GM18526 (cell line): ENCODE results near the gene SEMG1.

Experiments used
- POLR2A ChIP-seq: IDR thresholded peaks from 3 replicates; pipeline ENCODE4 v1.6.1; 2011; ENCODE audit not compliant: insufficient read length; ENCODE audit errors: extremely low read depth

SEMG1 gene

DNA sequence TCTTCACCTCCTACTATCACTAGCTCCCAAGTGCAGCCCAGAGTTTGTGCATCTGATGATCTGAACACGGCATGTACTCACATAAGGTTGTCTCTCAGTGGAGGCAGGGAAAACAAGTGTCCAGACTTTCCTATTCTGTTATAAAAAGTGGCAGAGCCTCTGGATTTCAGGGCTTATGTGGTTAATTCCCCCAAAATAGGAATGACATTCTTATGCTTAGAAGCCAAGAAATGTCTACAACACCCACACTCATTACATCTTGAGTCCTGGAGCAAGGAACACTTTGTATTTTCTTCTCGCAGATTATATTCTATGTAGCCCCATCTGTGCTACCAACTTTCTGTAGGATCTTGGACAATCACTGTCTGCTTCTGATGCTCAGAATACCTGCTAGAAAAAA is 13.5 kb upstream of the SEMG1 start:
- no peak for TF ChIP-seq POLR2A

DNA sequence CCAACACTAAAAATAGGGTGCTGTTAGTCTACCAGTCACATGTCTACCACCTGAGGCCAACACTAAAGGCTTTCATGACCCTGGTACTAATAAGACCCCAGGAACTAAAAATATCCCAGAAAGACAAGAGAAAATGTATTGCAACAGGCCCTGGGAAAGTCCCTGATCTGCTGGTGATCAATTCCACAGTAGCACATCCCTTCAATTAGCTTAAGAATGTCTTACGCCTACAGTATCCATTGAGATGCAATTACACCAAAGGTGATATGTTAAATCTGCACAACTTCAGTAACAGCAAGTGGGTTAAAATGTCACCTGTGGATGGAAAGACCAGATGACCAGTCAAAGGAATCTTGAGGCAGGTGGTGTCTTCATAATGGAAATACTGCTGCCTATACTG is 3.1 kb downstream of the SEMG1 start:
- TF ChIP-seq POLR2A = no peak

GRCh38 chr20:45211569-45212474 is 5.0 kb downstream of the SEMG1 start:
- no peak for TF ChIP-seq POLR2A

- no peak for TF ChIP-seq POLR2A
Observed at GRCh38 chr20:45212836-45213235, 6.0 kb downstream of the SEMG1 start.

- no peak for TF ChIP-seq POLR2A
Observed at GRCh38 chr20:45218124-45218523, 11.3 kb downstream of the SEMG1 start.

DNA sequence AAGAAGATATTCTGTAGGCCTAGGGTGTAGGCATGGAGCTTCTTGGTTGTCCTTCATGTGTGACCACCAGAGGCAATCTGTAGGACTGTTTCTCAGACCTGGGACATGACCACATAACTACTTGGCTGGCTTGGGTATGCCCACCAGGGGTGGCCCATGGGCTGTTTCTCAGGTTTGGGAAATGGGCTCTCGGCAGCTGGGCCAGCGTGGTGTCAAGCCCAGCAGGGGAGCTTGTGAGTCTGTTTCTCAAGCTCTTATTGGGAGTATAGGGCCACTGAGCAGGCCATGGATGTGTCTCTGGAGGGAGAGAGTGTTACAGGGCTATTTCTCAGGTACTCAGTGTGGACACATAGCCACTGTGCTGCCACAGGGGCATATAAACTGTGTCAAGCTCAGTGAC is 11.8 kb downstream of the SEMG1 start:
- no peak for TF ChIP-seq POLR2A

DNA sequence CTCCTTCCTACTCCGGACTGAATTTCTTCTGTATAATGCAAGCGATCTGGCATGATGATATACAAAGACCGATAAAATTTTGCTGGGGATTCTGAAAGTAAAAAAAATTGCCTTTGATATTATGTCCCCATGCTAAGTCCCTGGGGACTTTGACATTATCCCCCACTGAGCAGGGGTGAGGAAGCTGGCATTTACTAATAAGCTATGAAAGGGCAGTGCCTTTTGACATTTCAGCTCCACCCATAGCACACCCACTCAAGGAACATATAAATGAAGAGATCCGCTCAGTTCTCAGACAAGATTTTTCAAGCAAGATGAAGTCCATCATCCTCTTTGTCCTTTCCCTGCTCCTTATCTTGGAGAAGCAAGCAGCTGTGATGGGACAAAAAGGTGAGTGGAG is 14.2 kb downstream of the SEMG1 start, which contains the start of gene SEMG2:
SEMG2 (plus strand) TSS at position 298 of the 400 bp plus-strand sequence; CDS start at position 315, 17 bp downstream.
- no peak for TF ChIP-seq POLR2A

DNA sequence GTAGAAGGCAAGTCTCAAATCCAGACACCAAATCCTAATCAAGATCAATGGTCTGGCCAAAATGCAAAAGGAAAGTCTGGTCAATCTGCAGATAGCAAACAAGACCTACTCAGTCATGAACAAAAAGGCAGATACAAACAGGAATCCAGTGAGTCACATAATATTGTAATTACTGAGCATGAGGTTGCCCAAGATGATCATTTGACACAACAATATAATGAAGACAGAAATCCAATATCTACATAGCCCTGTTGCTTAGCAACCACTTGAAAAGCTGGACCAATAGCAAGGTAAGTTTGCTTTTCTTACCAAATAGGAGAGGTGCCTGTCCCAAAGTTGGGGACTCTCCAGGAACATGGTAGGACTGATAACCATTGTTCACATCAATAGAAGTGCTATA is 16.3 kb downstream of the SEMG1 start:
- no peak for TF ChIP-seq POLR2A

DNA sequence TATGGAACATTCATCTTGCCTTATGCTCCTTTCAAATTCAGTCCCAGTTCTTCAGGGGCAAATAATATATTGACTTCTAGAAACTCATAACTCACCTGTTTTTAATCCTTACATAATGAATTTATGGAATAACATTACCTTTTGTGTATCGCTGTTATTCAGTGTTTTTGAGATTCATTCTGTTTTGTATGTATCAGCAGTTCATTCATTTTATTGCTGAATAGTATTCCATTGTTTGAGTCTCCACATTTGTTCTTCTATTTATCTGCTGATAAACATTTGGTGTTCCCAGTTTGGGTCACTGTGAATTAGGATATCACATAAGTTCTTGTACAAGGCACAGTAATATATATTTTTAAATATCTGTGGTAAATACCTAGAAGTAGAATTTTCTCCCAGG is 19.5 kb downstream of the SEMG1 start:
- no peak for TF ChIP-seq POLR2A

- no peak for TF ChIP-seq POLR2A
Observed at GRCh38 chr20:45229264-45230056, 22.6 kb downstream of the SEMG1 start.

DNA sequence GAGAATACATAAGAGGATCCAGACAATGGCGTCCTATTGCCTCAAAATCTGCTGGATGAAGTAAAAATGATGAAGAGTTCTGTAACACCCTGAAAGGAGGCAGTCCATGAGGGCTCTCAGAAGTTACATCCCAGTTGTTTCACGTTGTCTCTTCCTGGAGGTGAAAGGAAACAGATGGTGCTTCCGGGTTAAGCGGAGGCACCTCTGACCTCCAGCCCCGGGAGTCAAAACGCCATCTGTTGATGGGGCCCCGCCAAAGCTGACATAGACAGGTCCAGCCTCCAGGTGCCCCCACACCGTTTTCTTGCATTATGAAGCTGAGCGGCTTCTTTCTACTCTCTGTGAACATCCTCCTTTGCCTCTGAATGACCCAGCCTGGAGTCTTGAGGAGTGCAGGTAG is 23.8 kb downstream of the SEMG1 start:
- no peak for TF ChIP-seq POLR2A

DNA sequence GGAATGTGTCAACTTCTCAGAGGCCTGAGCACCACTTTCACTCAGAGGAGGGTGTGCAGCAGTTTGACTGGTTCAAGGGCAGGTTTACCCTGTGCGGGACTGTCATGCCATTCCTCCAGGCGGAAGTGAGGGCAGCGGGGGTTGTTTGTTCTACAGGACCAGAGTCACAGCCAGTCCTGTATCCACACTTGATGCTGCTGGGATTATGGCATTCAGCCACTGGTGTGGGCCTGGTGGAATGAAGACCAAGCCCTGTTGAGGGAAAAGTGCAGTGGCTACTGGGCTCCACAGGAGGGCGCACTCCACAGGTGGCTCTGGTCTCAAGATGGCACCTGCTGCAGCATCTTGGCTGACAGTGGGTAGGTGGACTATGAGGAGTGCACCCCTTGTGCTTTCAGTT is 29.2 kb downstream of the SEMG1 start:
- no peak for TF ChIP-seq POLR2A

- TF ChIP-seq POLR2A = no peak
Observed at GRCh38 chr20:45238139-45238538, 31.3 kb downstream of the SEMG1 start.

DNA sequence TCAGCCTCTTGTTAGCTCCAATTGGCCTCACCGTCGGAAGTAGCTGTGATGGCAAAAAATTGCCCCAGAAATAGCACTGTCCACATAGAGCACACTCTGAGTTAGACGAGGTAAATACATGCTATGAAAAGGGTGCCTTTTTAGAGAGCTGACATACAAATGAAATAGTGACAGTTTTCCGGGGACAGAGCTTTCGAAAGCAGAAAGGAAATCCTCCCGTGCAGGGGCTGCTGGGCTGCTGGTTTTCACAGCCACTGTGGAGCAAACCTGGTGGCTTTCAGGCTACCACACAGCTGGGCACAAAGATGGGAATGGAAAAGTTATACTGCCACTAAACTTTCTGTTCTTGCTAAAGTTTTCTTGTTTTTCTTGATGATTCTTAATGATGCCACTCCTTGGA is 39.3 kb downstream of the SEMG1 start:
- TF ChIP-seq POLR2A = no peak

GRCh38 chr20:45247865-45248264 is 41.0 kb downstream of the SEMG1 start:
- TF ChIP-seq POLR2A = no peak

DNA sequence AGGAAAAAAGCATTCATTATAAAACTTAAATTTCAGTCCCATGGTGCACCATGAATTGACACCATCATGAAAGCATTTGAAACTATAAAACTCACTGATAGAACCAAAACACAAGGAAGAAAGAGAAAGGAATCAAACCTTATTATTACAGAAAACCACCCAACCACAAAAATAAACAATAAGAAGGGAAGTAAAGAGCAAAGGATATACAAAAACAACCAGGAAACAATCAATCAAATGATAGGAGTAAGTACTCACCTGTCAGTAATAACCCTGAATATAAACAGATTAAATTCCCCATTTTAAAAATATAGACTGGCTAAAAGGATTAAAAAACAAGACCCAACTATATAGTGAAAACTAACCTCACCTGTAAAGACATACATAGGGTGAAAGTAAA is 41.8 kb downstream of the SEMG1 start:
- TF ChIP-seq POLR2A = no peak
